ENCODE measurements around the gene SMAD6.

SMAD6 gene

GRCh38 chr15:66799242-66799641 is 97.2 kb downstream of the SMAD6 start:
- Histone ChIP-seq H3K27me3 (ENCODE audit: insufficient read depth, low read depth, severe bottlenecking) (no peaks in the 10 kb centered on the region), H3K4me3 (ENCODE audit: low read depth, low read length) (no peak overlapping the region), H3K9me3 (ENCODE audit: severe bottlenecking) (no peaks in the 10 kb centered on the region), H3K27ac (no peak overlapping the region), H3K36me3 (no peaks in the 10 kb centered on the region)
- TF ChIP-seq CTCF (IDR thresholded peaks at IDR 0.05; ENCODE audit: low read depth, low read length), result no peak
- no peak for DNase-seq

- no peaks in the 10 kb centered on the region for H3K36me3 ChIP-seq
- no peaks in the 10 kb centered on the region for H3K27me3 ChIP-seq (ENCODE audit: insufficient read depth, low read depth, severe bottlenecking)
- no peak for TF ChIP-seq CTCF (IDR thresholded peaks at IDR 0.05; ENCODE audit: low read depth, low read length)
- H3K9me3 ChIP-seq (ENCODE audit: severe bottlenecking), result no peaks in the 10 kb centered on the region
- no peak overlapping the region for H3K4me3 ChIP-seq (ENCODE audit: low read depth, low read length)
- no peak overlapping the region for H3K27ac ChIP-seq
- no peak for DNase-seq
Observed at GRCh38 chr15:66800584-66801235, 98.7 kb downstream of the SMAD6 start.

- H3K27ac ChIP-seq, result no peak overlapping the region
Observed at GRCh38 chr15:66801266-66801665, 99.2 kb downstream of the SMAD6 start.

GRCh38 chr15:66802025-66803001 is 100.3 kb downstream of the SMAD6 start:
- no peaks in the 10 kb centered on the region for H3K36me3 ChIP-seq
- TF ChIP-seq CTCF (IDR thresholded peaks at IDR 0.05; ENCODE audit: low read depth, low read length), result no peak
- no peaks in the 10 kb centered on the region for H3K9me3 ChIP-seq (ENCODE audit: severe bottlenecking)
- DNase-seq, result no peak
- H3K27ac ChIP-seq, result no peak overlapping the region
- H3K4me3 ChIP-seq (ENCODE audit: low read depth, low read length), result no peak overlapping the region
- no peaks in the 10 kb centered on the region for H3K27me3 ChIP-seq (ENCODE audit: insufficient read depth, low read depth, severe bottlenecking)

More at GRCh38 chr15:66801266-66801665, 99.2 kb downstream of the SMAD6 start:
- H3K9me3 ChIP-seq (ENCODE audit: severe bottlenecking), result no peaks in the 10 kb centered on the region
- no peak for DNase-seq
- no peaks in the 10 kb centered on the region for H3K27me3 ChIP-seq (ENCODE audit: insufficient read depth, low read depth, severe bottlenecking)
- H3K4me3 ChIP-seq (ENCODE audit: low read depth, low read length), result no peak overlapping the region
- H3K36me3 ChIP-seq, result no peaks in the 10 kb centered on the region
- TF ChIP-seq CTCF (IDR thresholded peaks at IDR 0.05; ENCODE audit: low read depth, low read length), result no peak

- no peak for DNase-seq
- Histone ChIP-seq H3K36me3 (no peaks in the 10 kb centered on the region), H3K27ac (no peak overlapping the region), H3K9me3 (ENCODE audit: severe bottlenecking) (no peaks in the 10 kb centered on the region), H3K4me3 (ENCODE audit: low read depth, low read length) (no peak overlapping the region), H3K27me3 (ENCODE audit: insufficient read depth, low read depth, severe bottlenecking) (no peaks in the 10 kb centered on the region)
- no peak for TF ChIP-seq CTCF (IDR thresholded peaks at IDR 0.05; ENCODE audit: low read depth, low read length)
Observed at GRCh38 chr15:66803182-66803729, 101.2 kb downstream of the SMAD6 start.
